BJ (cell line): ENCODE measurements around the gene ATG7. TPM values are rescaled to one million over a fixed set of nuclear protein-coding genes. Genes with fewer than 3 reads are reported as not detected.

Experiments used
- CTCF ChIA-PET: fragments of 350-600 bp; formaldehyde crosslinking; extraction: SDS; loops from one replicate; lab custom pipeline; 2021; ENCODE audit warnings: antibody characterized with exemption, inconsistent platforms; lab: Yijun Ruan, JAX
- POLR2A ChIA-PET: fragments of 300-600 bp; sonication (Branson Sonifier 250); formaldehyde crosslinking; extraction: SDS; loops from one replicate; lab custom pipeline; 2021; ENCODE audit warnings: antibody characterized with exemption; lab: Charles Lee
- DNase-seq: peaks from one replicate; pipeline ENCODE4 v3.0.0-alpha.2; 2011; ENCODE audit warnings: low read depth
- H3K27me3 ChIP-seq: 2 replicates; pipeline ENCODE4 v1.6.0; 2011; ENCODE audit warnings: low read length; ENCODE audit not compliant: control insufficient read depth, insufficient read depth
- H3K36me3 ChIP-seq: 2 replicates; pipeline ENCODE4 v1.5.1; 2011; ENCODE audit warnings: low read length; ENCODE audit not compliant: control insufficient read depth, insufficient read depth
- H3K4me3 ChIP-seq: 2 replicates; pipeline ENCODE4 v1.5.1; 2011; ENCODE audit warnings: low read depth, mild to moderate bottlenecking, control low read depth, low read length
- polyA plus RNA-seq: library from polyadenylated mRNA; depleted of rRNA; stranded (reverse); fragments of >200 nt; gene quantifications from 2 replicates; pipeline ENCODE4 v1.2.3, GENCODE V29; 2011
- TF ChIP-seq, protein P1 (sequence below): IDR thresholded peaks from 2 replicates; pipeline ENCODE4 v1.5.1; 2011; ENCODE audit warnings: low read depth, mild to moderate bottlenecking, control low read depth, inconsistent platforms, low read length, moderate library complexity; ENCODE audit not compliant: insufficient read depth

ATG7 gene
- polyA plus RNA-seq, 1 experiment = 26.2 TPM

GRCh38 chr3:11544412-11545181 is 272.4 kb downstream of the ATG7 start:
- H3K4me3 ChIP-seq = no peak overlapping the region
- no peak for DNase-seq
- H3K27me3 ChIP-seq = no peaks in the 10 kb centered on the region
- no peaks in the 10 kb centered on the region for H3K36me3 ChIP-seq
- CTCF ChIA-PET = interaction anchor here (1.1 kb wide), 1 partner anchor 12 kb away, joined by 3 read pairs; no protein-coding TSS in a partner anchor
- POLR2A ChIA-PET = no interaction called here
- TF ChIP-seq, protein P1, sequence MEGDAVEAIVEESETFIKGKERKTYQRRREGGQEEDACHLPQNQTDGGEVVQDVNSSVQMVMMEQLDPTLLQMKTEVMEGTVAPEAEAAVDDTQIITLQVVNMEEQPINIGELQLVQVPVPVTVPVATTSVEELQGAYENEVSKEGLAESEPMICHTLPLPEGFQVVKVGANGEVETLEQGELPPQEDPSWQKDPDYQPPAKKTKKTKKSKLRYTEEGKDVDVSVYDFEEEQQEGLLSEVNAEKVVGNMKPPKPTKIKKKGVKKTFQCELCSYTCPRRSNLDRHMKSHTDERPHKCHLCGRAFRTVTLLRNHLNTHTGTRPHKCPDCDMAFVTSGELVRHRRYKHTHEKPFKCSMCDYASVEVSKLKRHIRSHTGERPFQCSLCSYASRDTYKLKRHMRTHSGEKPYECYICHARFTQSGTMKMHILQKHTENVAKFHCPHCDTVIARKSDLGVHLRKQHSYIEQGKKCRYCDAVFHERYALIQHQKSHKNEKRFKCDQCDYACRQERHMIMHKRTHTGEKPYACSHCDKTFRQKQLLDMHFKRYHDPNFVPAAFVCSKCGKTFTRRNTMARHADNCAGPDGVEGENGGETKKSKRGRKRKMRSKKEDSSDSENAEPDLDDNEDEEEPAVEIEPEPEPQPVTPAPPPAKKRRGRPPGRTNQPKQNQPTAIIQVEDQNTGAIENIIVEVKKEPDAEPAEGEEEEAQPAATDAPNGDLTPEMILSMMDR = no peak

DNA sequence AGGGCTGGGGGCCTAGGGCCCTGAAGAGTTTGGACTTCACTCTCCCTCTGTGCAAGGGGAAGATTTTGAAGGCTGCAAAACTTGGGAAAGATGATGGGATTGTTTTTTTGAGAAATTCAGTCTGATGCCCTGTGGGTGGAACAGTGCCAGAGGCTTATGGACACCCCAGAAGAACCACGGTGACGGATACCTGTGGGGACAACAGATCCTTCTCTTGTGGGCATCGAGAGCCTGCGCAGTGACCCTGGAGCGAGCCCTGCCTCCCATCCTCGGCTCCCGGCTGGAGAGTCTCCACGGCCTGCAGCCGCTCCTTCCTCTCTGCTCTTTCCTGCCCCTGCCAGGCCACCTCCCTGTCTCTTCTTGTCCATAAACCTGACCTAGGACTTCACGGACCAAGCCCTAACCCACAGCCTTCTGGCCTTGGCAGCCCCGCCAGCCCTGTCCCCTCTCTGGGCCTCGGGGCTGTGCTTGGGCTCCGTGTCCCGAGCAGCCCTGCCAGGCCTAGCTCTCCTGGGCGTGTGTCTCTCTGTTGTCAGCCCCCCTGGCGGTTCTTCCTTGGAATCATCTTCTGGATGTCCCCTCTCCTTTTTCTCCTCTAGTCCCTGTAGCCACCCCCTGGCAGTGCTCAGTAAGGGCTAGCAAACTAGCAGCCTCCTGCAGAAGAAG is 273.1 kb downstream of the ATG7 start:
- ChIA-PET POLR2A (interaction anchor here (0.7 kb wide), 1 partner anchor 497 kb away, joined by 5 read pairs; no protein-coding TSS in a partner anchor), CTCF (interaction anchor here (1.1 kb wide), 1 partner anchor 13 kb away, joined by 3 read pairs; no protein-coding TSS in a partner anchor)
- H3K4me3 ChIP-seq = no peak overlapping the region
- TF ChIP-seq, protein P1 = peak; percentile 7; the same call in 1 of the 2 replicates
- no peaks in the 10 kb centered on the region for H3K27me3 ChIP-seq
- no peak for DNase-seq
- H3K36me3 ChIP-seq = no peaks in the 10 kb centered on the region

DNA sequence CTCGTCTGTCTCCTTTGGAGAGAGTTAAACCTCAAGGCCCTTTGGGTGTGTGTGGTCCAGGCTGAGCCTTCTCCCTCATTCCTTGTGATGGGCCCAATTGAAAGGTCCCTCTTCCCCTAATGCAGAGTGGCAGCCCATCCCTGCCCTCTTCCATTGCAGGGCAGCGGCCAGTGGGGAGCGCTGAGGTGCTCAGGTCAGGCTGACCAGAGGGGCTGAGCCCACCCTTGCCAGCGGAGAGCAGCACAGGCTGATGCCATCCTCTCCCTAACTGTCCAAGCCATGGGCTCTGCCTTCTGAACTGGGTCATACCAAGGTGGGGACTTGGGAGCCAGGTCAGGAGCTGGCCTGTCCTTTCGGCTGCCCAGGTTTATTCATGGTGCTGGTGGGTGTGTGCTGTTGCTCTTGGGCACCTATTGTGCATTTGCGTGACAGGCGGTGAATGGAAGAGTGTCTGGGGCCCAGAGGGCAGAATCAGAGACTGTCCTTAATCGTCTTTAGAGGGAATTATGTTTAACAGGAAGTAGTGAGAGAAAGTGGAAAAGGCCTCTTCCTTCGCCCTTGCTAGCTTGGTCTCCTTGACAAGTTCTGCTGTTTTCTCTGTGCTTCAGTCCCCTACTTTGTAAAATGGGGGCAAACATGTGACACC is 274.6 kb downstream of the ATG7 start:
- H3K36me3 ChIP-seq = no peaks in the 10 kb centered on the region
- H3K27me3 ChIP-seq = no peaks in the 10 kb centered on the region
- H3K4me3 ChIP-seq = no peak overlapping the region
- DNase-seq = no peak
- TF ChIP-seq, protein P1 = no peak
- ChIA-PET POLR2A (no interaction called here), CTCF (no interaction called here)

GRCh38 chr3:11547498-11547897 is 275.3 kb downstream of the ATG7 start:
- TF ChIP-seq, protein P1 = no peak
- CTCF ChIA-PET = no interaction called here
- POLR2A ChIA-PET = no interaction called here
- H3K4me3 ChIP-seq = no peak overlapping the region
- H3K27me3 ChIP-seq = no peaks in the 10 kb centered on the region
- no peaks in the 10 kb centered on the region for H3K36me3 ChIP-seq
- DNase-seq = no peak

DNA sequence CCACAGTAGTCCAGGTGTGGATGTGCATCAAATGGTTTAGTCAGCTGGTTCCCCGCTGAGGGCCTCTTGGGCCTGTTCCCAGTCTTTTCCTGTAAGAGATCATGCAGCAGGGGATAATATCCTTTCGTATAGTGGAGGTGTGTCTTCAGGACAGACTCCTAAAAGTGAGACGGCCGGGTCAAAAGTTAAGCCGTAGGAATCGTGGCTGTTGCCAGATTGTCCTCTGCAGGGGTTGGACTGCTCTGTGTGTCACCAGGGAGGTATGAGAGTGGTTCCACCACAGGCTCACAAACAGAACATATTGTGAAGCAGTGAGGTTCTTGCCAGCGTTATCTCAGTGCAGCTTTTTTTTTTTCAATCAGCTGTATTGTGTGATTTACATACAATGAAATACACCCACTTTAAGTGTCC is 276.5 kb downstream of the ATG7 start:
- ChIA-PET CTCF (no interaction called here), POLR2A (no interaction called here)
- TF ChIP-seq, protein P1 = no peak
- Histone ChIP-seq H3K4me3 (no peak overlapping the region), H3K27me3 (no peaks in the 10 kb centered on the region), H3K36me3 (no peaks in the 10 kb centered on the region)
- DNase-seq = no peak
